Activated gamma-delta T cell treated with Interleukin-2 at 50 U/mL for 16 hours (primary cell): ENCODE data around the gene CCDC40.
"Not testable (repeated sequence)": the region's sequence is repeated elsewhere in the genome, so short reads cannot be mapped to it uniquely, and the experiment has no call there.

Experiments used
- DNase-seq: peaks from one replicate; pipeline ENCODE4 v3.0.0-alpha.2; 2020

The CCDC40 gene

DNA sequence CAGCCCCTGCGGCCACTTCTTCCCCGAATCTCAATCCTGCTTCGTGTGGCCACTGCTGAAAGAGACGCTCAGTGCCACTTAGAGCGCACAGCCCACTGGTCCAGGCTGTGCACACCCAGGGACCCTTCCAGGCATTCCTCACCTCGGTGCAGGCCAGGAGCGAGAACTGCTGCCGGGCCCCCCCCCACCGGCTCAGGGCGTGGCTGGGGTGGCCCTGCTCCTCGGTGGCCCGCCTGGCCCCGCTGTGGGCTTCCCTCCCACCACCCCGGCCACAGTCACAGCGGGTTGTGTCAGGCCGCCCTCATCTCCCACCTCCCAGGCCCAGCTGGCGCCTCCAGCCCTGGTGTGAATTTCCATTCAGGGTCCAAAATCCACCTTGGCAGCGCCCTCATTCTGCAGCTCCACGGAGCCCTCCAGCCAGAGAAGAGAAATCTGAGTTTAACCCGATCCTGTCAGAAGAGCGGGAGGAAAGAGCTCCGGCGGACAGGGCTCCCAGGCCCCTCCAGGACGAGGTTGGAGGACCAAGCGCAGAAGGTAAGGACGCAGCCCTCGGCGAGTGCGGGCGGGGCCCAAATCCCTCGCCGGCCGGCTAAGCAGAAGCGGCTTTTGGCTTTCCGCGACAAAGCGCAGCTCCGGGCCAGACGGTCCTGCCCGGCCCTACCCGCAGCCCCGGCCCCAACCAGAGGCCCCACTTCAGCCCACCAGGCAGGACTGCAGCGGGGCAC lies 12.8 kb upstream of the CCDC40 start:
- DNase-seq = no peak

DNA sequence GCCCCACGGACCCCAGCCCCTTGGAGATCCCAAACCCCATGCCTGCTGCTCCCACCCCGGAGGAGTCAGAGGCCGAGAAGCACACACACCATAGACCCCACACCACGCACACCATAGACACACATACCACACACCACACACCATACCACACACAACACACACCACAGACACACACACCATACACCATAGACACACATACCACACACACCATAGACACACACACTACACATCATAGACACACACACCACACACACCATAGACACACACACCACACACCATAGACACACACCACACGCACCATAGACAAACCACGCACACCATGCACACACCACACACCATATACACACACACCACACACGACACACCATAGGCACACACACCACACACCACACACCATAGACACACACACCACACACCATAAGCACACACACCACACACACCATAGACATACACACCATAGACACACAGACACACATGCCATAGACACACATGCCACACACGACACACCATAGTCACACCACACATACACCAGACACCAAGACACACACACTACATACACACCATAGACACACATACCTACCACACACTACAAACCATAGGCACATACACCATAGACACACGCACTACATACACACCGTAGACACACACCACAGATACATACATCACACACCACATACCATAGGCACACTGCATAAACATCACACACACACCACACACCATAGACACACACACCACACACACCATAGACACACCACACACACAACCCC lies 12.1 kb upstream of the CCDC40 start:
- no peak for DNase-seq

DNA sequence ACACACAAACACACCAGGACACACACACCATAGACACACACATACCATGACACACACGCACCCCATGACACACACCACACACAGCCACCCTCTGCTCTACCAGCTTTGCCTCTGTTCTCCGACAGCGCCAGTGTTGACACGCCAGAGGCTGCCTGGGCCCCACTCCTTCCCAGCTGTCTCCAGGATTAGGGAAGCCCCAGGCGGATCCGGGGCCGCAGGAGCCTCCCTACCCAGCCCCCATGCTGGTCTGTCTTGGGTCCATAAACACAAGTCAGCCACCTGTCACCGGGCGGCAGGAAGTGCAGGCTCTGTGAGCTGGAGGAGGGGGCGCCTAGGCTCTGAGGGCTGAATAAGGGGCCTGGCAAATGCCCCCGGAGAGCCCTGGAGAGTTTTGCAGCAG lies 11.3 kb upstream of the CCDC40 start:
- no peak for DNase-seq

DNA sequence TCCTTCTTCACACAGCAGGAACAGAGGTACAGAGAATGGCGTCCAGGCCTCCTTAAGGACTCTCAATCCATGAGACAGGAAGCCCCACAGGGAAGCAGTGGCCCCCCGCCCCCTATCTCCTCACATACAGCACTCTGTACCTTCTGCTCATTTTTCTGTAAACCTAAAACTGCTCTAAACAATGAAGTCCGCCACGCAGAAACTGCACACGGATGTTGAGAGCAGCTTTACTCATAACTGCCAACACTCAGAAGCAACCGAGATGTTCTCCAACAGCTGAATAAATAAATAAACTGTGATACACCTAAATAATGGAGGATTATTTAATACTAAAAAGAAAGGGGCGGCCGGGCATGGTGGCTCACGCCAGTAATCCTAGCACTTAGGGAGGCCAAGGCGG lies 10.6 kb upstream of the CCDC40 start:
- no peak for DNase-seq

DNA sequence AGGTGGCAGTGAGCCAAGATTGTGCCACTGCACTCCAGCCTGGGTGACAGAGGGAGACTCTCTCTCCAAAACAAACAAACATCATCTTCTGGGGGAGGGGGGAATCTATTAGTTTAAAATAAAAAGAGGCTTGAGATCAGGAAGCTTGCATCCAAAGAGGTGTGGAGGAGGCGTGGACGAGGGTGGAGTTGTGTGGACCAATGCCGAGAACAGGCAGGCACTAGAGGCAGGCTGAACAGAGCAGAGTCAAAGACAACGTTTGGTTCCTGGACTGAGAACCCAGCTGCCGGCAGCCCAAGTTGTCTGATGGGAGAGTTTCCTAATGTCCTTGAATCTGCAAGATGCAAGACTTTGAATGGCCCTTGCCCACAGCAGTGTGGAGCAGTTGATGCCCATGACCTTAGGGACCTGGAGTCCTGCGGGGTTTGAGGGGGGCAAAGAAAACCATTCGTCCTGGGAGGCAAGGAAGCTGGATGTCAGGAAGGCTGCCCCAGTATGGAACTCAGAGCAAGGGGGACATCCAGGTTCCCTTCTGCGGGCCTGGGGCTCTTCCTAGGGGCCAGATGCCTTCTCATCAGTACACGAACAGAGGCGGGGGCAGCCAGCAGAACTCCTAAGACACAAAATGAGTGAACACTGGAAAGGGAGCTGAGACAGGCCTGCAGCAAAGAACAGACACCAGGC lies 9.9 kb upstream of the CCDC40 start:
- DNase-seq = no peak

DNA sequence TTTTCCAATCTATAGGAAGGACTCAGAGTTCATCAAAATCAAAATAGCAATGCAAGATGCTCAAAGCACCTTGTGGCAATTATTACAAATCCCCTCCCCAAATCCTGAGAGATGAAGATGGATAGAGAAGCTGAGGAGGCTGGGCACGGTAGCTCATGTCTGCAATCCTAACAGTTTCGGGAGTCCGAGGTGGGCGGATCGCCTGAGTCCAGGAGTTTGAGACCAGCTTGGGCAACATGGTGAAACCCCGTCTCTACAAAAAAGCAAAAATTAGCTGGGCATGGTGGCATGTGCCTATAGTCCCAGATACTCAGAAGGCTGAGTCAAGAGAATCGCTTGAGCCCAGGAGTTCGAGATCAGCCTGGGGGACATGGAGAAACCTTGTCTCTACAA lies 9.4 kb upstream of the CCDC40 start:
- no peak for DNase-seq

DNA sequence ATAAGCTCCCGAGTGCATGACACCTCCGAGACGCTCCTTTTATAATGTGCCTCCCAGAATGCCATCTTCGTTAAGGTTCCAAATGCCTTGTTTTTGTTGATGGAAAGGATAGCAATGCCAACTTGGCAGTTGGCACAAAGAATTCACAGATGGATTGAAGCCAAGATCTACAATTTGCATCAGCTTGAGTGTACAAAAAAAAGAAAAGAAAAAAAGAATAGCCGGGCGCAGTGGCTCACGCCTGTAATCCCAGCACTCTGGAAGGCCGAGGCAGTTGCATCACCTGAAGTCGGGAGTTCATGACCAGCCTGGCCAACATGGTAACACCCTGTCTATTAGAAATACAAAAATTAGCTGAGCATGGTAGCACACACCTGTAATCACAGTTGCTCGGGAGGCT lies 8.4 kb upstream of the CCDC40 start:
- DNase-seq = no peak

DNA sequence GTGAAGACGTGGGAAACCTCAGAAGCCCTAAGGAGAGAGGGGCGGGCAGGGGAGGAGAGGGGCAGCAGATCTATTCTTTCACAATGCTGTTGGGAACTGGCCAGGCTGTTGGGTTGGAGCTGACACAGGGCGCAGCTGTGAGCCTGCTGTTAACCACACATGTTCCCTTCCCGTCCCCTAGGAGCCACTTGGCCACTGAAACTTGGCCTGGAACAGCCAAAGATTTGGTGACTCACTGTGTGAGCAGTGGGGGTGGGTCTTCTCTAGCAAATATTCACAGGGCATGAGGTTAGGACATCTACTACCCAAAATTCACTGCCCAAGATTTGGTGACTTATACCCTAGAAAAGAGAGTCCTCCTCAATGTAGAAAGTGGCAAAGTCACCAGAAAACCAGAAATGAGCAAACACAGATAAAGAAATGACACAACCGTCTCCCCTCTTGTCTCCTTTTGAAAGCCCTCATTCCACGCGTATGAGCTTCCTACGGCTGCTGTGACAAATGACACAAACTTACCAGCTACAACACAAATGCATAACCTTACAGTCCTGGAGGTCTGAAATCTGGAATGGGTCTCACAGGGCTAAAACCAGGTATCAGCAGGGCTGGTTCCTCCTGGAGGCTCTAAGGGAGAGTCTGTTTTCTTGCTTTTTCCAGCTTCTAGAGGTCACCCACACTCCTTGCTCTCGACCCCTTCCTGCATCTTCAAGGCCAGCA lies 7.0 kb upstream of the CCDC40 start:
- no peak for DNase-seq

DNA sequence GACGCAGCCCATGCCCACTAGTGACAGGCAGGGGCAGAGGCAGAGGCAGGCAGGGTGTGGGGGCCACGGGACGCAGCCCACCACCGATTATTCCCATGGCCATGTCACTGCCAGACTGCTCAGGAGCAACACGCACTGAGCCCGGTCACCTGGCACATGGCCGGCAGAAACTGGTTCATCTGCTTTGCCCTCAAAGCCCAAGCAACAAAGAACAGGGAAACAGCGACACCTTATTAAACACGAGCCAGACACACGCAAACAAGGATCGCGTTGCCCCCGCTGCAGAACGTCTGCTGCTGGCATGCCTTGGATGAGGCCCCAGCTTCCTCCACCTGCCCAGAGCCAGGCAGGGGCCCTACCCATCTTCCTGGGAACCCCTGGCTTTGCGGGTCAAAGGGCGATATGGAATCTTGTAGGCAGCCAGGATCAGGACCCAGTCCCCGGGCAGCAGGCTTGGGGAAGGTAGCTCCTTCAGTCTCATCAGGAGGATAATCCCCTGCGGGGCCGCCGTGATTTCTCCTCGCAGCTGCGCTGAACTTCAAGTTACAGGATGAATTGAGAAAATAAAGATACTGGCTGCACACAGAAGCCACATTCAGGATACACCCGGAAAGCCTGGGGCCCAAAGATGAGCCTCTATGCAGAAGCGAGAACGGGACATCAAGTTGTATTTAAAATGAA lies 5.6 kb upstream of the CCDC40 start:
- DNase-seq = no peak

DNA sequence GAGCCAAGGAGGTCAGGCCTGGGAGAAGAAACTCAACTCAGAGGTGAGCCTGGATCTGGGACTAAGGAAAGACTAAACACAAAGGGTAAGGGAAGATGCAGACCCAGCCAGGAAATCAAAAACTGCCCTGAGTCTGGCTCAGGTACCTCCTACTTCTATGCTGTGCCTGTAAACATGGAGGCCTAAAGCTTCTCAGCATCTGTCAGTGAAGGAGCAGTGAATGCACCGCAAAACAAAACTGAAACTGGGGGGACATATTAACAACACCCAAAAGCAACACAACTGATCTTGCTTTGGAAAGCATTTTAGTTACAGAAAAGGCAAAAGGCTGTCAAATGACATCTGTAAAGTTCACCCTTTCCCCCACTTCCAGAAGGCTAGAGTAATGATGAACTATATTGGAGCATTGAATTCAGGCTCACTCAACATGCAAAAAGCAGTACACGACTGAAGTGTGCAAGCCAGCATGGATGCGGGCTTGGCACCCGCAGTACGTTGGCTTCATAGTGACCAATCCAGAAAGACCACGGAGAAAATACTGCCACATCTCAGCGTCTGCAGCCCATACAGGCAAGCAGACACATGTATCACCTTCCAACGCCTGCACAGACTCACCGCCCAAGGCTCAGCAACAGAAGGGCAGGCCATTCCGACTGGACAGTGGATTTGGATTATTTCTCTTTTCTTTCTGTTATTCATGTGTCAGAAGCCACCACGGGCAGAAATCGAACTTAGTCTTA lies 4.6 kb upstream of the CCDC40 start:
- no peak for DNase-seq

DNA sequence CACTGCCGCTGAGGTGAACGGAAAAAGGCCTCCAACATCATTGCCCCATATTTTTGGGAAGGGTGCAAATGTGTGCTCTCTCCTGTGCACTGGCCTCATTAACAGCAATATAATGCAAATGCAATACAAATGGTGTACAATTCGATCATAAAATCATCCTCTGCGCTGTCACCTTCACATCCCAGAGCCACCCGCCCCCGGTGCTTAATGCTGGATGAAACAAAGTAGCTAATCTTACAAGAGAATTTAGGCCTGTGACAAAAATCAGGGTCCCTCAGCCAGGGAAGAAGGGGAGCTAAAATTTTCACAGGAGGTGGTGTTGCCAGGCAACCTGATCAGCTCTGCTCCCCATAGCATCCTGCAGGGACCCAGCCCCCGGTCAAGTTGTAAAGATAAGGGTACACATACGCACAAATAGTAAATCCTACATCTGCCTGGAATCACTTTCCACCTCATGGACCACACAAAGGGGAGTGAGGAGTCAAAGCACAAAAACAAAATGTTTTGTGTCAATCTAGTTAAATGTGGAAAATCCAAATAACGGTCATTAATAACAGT lies 3.7 kb upstream of the CCDC40 start:
- no peak for DNase-seq

DNA sequence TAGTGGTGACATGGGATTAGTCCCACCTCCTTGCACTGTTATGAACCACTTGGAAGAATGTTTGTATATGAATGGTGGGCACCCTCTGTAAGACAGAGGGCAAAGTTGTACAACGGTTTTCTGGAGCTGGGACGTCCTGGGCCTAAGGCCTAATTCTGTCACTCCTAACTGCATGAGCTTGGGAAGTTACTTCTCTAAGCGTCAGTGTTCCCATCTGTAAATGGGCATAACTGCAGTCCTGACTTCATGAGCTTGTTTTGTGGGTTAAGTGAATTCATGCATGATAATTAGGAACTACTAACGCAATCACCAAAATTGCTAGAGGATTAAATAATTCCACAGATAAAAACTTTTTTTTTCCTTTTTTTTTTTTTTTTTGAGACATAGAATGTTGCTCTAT lies 2.6 kb upstream of the CCDC40 start:
- DNase-seq = no peak

DNA sequence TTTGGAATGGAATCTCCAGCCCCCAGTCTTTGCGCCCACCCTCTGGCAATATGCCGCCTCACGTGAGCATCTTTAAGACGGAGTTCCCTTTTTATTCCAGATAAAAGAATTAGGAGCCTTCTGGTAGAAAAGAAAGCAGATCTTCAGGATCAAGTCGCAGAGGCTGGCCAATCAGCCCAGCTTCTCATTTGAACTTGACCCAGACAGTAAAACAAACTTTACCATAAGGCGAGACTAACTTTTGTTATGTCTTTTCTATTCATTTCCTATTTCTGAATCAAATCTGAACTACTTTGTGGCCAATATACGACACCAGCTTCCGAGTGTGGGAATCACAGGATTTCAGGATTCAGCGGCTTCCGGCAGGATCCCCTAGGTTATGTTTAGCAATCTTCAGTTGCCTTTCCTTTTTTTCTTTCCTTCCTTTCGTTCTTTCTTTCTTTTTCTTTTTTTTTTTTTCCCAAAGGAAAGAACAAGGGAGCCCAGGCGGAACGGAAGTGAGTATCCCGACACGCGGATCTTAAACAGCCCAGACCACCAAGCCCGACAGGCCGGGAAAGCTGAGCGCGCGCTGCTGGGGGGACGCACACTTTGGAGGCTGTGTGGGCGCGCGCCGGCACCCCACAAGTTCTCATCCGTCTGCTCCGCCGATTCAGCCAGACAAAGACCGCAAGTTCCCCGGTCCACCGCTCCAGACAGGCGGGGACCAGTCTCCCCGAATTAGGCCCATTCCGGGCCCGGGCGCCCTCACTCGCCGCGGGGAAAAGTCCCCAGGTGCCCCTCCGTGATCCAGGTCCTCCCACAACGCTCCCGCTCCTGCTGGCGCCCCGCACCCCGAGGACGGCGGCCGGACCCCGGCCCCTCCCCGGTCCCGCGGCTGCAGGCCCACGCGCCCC lies 1.4 kb upstream of the CCDC40 start:
- DNase-seq = peak; percentile 38

DNA sequence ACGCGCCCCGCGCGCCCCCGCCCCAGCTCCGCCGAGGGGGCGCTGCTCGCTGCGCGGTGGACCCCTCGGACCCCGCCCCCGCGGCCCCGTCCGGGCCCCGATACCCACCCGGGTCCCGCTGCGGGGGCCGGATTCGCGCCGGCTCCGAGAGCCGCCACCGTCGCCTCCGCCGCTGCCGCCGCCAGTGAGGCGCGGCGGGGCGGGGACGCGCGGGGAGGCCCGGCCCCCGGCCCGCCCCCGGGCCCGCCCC lies 830 bp upstream of the CCDC40 start, which contains the start of gene TBC1D16:
Gene TBC1D16, minus strand, starts transcription at position 186 of the 250 bp plus-strand sequence. CDS start 22,325 bp downstream, outside the sequence.
- no peak for DNase-seq

DNA sequence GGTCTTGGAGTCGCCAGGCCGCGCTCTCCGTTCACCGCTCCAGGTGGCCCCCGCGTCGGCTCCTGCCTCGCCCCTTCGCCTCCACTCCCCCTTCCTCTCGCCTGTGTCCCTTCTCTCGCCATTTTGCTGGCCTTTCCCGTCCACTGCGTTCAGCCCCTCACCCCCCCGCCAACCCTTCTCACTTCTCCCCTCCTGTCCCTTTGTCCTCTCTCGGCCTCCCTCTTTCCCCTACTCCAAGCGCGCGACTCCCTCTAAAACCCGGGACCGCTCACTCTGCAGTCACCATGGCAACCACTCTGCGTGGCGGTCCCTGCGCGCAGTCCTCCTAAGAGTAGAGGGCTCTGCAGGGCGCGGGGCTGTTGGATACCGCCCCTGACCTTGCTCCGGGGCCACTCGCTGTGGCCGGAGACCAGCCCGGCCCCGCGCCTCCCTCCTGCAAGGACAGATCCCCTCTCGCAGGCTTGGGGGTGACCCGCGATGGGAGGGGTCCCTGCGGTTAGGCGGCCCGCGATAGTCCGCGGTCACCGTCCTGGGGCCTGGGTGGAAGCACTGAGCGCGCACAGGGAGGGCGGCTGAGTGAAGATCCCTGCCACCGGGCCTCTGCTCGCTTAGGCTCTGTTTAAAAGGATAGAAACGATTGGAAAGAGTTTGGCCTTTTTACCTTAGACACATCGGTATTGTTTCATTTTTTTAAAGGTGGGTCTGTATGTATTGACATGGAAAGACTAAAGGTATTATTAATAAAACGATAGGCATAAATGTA lies 454 bp downstream of the CCDC40 start:
- peak; percentile 5 for DNase-seq

DNA sequence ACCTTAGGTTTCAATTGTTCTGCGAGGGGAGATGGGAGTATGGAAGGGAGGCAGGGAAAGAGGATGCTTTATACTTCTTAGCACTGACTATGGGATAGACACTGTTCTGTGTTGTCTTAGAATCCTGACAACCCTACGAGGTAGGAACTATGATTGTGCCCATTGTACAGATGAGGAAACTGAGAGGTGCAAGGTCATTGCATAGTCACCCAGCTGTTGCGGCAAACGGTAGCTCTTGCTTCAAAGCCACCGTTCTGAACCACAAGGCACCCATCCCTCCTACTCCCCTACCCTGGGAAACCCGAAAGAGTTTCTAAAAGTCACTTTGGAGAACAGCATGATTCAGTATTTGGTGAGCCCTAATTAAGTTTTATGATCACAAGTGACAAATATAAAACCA lies 7.5 kb downstream of the CCDC40 start:
- DNase-seq = no peak

DNA sequence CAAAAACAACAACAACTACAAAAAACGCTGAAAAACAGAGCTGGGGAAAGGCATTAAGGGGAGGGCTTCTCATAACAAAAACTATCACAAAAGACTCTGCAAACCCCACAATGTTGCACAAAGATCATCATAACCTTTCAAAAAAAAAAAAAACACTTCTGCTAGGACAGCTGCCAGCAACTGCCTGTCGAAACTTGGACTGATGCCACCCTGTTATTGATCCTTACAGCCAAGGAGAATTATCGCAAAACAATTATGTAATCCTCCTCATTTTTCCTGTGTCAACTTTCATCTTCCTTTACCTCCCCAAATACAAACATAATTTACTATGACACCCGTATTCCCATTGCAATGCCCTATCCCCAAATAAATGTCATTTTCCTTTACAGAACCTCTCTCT lies 9.3 kb downstream of the CCDC40 start:
- no peak for DNase-seq

DNA sequence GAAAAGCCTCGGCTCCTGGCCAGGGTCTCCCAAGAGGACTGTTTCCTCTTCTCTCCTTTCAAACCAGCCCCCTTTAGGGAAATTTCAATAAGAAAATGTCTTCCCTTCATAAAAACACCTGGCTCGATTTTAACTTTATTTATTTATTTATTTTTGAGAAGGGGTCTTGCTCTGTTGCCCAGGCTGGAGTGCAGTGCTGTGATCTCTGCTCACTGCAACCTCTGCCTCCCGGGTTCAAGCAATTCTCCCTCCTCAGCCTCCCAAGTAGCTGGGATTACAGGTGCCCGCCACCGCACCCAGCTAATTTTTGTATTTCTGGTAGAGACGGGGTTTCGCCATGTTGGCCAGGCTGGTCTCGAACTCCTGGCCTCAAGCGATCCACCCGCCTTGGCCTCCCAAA lies 10.3 kb downstream of the CCDC40 start:
- DNase-seq = not testable (repeated sequence)

DNA sequence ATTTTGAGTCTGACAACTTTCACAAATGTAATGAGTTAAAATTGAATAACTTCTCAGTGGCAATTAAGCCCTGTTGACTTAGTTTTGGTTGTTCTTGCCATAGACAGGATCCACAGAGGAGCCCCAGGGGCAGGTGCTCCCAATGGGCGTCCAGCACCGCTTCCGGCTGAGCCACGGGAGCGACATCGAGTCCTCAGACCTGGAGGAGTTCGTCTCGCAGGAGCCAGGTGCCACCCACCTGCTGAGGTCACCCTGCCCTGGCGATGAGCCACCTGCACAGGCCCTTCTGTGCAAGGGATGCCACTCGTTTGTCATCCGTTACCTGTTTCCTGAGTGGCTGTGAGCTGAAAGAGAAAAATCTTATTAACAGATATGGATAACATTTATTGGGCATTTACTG lies 10.7 kb downstream of the CCDC40 start:
- no peak for DNase-seq

DNA sequence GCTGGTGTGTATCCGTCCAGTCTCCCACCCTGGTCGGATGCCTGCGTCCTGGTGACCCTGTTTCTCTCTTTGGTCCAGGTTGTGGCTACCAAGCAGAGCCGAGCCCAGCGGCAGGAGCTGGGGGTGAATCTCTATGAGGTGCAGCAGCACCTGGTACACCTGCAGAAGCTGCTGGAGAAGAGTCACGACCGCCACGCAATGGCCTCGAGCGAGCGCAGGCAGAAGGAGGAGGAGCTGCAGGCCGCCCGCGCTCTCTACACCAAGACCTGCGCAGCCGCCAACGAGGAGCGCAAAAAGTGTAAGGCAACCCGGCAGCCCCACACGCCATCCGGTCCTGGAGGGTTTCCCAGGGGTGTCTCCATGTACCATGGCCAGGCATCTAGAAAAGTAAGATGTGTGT lies 13.5 kb downstream of the CCDC40 start:
- no peak for DNase-seq
